CD4-positive, alpha-beta T cell treated with Interleukin-4 for 1 hour (primary cell): ENCODE data around the gene TMEM202.
"Not testable (repeated sequence)": the region's sequence is repeated elsewhere in the genome, so short reads cannot be mapped to it uniquely, and the experiment has no call there.

Experiments used
- DNase-seq, 2 donors: peaks; one replicate each; pipeline ENCODE4 v3.0.0-alpha.2; 2020 to 2022

The TMEM202 gene

GRCh38 chr15:72404356-72404755 is 6.3 kb downstream of the TMEM202 start:
- DNase-seq: no peak

DNA sequence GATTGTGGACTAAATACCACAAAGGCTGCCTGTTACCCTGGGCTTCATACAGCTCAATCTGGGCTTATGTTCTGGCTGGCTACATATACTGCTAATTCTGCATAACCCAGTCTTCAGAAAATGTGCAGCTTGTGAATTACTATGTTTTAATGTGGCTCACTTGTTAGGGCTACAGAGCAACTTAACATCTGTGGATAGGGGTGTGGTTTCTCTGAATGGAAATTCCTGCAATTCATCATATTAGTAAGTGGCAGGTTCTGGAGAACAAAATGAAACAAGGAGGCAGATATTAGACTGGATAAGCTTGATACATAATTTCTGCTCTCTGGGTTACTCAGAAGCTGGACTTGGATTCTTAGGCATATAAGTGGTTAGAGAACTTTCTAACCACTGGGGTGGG is 6.7 kb downstream of the TMEM202 start:
- DNase-seq: no peak

GRCh38 chr15:72406936-72407335 is 8.8 kb downstream of the TMEM202 start:
- DNase-seq: no peak

- no peak for DNase-seq
Observed at GRCh38 chr15:72411111-72411510, 13.0 kb downstream of the TMEM202 start.

DNA sequence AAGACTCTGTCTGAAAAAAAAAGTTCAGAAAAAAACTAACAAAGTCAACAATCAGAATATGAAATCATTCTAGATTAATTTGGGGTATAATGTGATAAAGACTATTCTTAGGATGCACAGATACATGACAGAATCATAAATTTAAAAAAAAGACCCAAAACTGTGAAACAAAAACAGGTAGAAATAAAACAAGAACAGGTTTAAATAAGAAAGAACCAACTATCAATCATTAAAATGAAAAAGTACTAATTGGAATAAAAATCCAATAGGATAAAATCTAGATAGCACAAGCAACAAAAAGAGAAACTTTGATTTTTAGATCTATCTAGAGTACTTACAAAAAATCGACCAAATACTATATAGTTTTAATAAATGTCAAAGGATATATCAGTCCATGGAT is 13.4 kb downstream of the TMEM202 start:
- no peak for DNase-seq

DNA sequence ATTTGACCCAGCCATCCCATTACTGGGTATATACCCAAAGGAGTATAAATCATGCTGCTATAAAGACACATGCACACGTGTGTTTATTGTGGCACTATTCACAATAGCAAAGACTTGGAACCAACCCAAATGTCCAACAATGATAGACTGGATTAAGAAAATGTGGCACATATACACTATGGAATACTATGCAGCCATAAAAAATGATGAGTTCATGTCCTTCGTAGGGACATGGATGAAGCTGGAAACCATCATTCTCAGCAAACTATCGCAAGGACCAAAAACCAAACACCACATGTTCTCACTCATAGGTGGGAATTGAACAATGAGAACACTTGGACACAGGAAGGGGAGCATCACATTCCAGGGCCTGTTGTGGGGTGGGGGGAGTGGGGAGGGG is 15.2 kb downstream of the TMEM202 start:
- DNase-seq: not testable (repeated sequence)

GRCh38 chr15:72415304-72415703 is 17.2 kb downstream of the TMEM202 start:
- no peak for DNase-seq

DNA sequence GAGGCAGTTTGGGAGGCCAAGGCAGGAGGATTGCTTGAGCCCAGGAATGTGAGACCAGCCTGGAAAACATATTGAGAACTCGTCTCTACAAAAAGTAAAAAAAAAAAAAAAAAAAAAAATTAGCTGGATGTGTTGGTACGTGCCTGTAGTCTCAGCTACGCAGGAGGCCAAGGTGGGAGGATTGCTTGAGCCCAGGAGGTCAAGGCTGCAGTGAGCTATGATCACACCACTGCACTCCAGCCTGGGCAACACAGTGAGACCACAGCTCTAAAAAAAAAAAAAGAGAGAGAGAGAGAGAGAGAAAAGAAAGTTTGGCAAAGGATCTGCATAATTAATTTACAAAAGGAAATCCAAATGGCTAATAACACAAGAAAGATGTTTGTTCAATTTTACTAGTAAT is 21.7 kb downstream of the TMEM202 start:
- not testable (repeated sequence) for DNase-seq

DNA sequence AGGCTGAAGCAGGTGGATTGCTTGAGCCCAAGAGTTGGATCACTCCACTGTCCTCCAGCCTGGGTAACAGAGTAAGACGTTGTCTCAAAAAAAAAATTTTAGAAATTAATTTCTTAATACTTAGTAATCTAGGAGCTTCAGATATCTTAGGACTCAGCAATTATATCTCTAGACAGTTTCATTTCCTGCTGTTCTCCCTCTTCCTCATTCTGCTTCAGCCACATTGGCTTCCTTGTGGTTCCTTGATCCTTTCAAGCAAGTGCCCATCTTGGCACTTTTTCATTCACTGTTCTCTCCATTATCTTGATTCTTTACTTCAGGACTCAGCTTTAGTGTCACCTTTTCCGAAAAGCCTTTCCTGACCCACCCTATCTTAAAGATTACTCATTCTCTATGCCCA is 22.5 kb downstream of the TMEM202 start:
- no peak for DNase-seq

DNA sequence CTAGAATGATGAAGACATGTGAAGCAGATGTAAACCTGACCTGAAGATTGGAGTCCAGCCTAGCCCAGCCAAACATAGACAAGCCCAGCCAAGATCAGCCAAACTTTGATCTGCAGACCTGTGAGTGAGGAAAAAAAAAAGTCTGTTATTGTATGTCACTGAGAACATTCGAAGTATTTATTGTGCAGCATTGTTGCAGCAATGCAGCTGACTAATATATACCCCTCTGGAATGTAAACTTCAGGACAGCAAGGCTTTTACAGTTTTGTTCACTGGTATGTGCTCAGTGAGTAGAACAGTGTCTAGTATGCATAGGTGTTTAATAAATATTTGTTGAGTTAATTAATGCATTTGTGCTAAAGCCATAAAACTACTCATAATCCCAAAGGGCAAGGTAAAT is 23.4 kb downstream of the TMEM202 start:
- DNase-seq: no peak

GRCh38 chr15:72423256-72423655 is 25.2 kb downstream of the TMEM202 start:
- no peak for DNase-seq

GRCh38 chr15:72426753-72427152 is 28.6 kb downstream of the TMEM202 start:
- DNase-seq: no peak

GRCh38 chr15:72437650-72438316 is 39.7 kb downstream of the TMEM202 start:
- no peak for DNase-seq

DNA sequence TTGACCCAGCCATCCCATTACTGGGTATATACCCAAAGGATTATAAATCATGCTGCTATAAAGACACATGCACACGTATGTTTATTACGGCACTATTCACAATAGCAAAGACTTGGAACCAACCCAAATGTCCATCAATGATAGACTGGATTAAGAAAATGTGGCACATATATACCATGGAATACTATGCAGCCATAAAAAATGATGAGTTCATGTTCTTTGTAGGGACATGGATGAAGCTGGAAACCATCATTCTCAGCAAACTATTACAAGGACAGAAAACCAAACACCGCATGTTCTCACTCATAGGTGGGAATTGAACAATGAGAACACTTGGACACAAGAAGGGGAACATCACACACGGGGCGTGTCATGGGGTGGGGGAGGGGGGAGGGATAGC is 44.7 kb downstream of the TMEM202 start:
- not testable (repeated sequence) for DNase-seq

- no peak for DNase-seq
Observed at GRCh38 chr15:72445426-72445825, 47.3 kb downstream of the TMEM202 start.

GRCh38 chr15:72450805-72451204 is 52.7 kb downstream of the TMEM202 start:
- DNase-seq: no peak

GRCh38 chr15:72451224-72451623 is 53.1 kb downstream of the TMEM202 start:
- DNase-seq: no peak

DNA sequence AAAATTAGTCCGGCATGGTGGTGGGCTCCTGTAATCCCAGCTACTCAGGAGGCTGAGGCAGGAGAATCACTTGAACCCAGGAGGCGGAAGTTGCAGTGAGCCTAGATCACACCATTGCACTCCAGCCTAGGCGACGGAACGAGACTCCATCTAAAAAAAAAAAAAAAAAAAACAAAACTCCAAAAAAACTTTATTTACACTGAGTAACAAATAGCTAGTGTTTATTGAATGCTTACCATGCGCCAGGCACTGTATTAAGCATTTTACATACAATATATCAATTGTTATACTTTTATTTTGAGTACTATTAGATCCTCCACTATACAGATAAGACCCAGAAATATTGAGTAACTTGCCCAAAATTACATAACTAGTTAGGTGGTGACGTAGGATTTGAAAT is 58.6 kb downstream of the TMEM202 start:
- DNase-seq: no peak
